HG03159 (cell line): ENCODE results near the gene TP53BP1.
A peak's percentile ranks its signal among the peaks of the same experiment; 100 is the strongest.
"Not testable (repeated sequence)": the region's sequence is repeated elsewhere in the genome, so short reads cannot be mapped to it uniquely, and the experiment has no call there.

ENCODE experiments used
- ATAC-seq: cut with Tn5 transposase; IDR thresholded peaks from one replicate; pipeline ENCODE4 v1.9.1; 2021; ENCODE audit warnings: mild to moderate bottlenecking, moderate library complexity; ENCODE audit not compliant: unreplicated experiment

The TP53BP1 gene

GRCh38 chr15:43433165-43433564 lies 59.8 kb downstream of the TP53BP1 start:
- ATAC-seq = no peak

GRCh38 chr15:43429687-43430086 lies 63.3 kb downstream of the TP53BP1 start:
- ATAC-seq = no peak

DNA sequence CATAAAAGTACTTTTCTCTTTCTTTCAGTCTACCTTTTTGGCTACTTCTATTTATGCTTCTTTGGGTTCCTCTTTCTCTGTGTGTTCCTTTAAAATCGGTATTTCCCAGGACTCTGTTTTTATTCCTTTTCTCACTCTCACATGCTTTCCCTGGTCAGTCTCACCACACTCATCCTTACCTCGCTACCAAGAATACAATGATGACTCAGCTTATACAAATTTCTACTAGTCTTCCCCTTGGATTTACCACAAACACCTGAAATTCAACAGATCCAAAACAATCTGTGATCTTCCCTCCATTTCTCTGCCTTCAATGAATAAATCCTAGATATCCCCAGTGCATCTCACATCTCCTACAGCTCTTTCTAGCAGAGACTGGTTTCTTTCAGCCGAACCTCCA lies 69.2 kb downstream of the TP53BP1 start:
- no peak for ATAC-seq

DNA sequence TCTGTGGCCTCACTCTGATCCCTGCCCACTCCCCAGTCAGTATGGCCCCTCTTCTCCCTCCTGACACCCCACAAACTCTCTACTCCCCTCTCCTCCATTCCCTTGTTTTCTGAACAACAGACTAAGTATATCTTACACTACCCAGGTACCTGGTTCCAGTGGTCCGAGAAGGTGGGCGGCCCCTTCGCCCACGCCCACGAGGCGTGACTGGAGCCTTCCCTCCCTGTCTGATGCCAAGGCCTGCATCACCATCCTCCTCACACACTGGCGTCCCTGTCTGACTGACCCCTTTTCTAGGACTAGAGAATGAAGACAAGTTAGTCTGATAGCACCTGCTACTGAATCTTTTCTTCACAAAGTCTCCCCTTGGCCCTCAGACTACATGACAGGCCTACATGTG lies 72.1 kb downstream of the TP53BP1 start:
- no peak for ATAC-seq

DNA sequence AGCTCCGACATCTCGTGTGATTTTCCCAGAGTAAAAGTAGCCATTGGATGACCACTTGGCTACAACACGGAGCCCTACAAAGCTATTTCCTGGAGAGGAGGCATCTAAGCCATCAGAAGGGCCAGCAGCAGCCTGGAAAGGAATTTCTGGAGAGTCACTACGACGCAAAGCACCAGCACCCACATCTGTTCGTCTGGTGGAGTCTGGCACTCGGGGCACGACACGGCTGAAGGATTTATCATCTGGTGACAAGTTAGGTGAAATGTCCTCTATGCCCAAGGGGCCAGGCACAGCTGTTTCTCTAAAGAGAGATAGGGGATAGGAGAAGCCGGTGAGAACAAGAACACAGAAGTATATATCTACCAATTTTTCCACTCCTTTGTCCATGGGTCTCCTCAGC lies 72.5 kb downstream of the TP53BP1 start:
- no peak for ATAC-seq

GRCh38 chr15:43414196-43414595 lies 78.8 kb downstream of the TP53BP1 start:
- ATAC-seq = no peak

DNA sequence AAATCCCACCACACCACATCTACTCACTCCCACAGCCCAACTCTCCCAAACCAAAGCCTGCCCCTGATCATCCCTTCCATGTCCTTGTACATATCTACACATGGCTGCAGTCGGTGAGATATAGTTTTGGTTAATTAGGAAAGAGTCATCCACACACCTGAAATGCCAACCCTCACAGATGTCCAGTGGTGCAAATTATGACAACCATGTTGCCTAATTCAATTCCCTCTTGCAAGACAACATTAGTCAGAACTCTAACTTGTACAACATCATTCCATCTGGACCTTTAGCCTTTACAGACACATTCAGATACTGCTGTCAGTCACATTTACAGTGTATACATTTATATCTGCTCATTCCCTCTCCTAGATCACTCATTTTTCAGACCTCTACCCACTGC lies 80.9 kb downstream of the TP53BP1 start:
- ATAC-seq = no peak

GRCh38 chr15:43410572-43411214 lies 82.3 kb downstream of the TP53BP1 start:
- ATAC-seq = no peak

DNA sequence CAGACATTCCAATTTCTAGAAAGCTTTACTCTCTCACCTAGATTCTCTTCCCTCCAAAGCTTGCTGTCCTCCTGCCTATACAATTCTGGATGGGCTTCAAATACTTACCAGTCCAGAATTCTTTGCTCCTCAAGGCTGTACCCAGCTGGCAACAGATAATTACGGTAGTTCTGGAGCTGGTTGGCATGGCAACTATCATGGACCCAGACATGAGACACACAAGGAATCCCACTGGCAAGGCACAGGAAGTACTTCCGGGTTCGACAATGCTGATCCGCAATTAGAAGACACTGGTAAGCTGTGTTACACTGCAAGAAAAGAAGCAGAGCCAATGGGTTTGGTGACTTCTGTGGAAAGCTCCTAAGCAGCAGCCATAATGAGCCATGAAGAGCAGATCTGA lies 84.2 kb downstream of the TP53BP1 start:
- ATAC-seq = no peak

- no peak for ATAC-seq
Observed at GRCh38 chr15:43406808-43407207, 86.1 kb downstream of the TP53BP1 start.

DNA sequence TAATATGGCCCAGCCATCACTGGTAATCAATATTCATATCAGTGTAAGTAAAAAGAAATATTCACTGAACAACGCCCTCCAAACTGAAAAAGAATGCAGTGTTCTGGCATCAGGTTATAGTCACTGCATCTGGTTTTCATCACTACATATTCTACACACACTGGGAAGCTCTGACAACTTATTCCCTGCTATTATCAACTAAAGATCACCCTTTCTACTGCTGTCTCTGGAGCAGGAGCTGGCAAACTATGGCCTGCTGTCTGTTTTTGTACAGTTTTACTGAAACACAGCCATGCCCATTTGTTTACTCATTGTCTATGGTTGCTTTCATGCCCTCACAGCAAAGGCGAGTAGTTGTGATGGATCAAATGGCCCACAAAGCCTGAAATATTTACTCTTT lies 86.8 kb downstream of the TP53BP1 start:
- ATAC-seq = no peak

DNA sequence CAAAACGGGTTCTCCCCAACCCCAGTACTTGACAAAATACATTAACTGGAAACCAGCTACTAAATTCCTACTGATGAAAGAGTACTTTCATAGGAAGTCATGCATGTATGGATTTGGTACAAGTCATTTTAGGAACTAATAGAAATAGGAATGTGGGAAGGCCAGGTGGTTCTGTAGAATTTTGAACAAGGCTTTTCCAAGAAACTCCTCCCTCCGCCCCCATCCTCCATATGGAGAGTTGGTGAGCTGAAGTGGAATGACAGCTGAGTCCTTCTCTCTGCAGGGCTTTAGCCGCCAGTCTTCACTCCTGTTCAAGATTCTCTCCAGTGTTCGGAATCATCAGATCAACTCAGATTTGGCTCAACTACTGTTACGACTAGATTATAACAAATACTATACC lies 88.8 kb downstream of the TP53BP1 start:
- ATAC-seq = no peak

- ATAC-seq = no peak
Observed at GRCh38 chr15:43403616-43404015, 89.3 kb downstream of the TP53BP1 start.

GRCh38 chr15:43402255-43402654 lies 90.7 kb downstream of the TP53BP1 start:
- ATAC-seq = no peak

GRCh38 chr15:43393592-43393991 lies 99.4 kb downstream of the TP53BP1 start:
- not testable (repeated sequence) for ATAC-seq

- ATAC-seq = no peak
Observed at GRCh38 chr15:43390723-43391122, 102.2 kb downstream of the TP53BP1 start.

DNA sequence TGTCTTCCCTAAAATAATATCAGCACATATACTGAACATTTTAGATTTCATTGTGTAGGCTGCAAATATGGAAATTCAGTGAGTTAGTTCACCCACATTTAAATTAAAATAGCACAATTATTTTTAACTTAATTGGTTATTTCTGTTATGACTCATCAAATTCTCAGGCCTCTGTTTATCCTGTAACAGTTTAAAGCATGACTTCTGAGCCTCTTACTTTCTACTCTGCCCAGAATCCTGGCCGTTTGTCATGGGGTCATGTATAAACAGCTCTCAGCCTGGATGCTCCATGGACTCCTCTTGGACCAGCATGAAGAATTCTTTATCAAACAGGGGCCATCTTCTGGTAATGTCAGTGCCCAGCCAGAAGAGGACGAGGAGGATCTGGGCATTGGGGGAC lies 109.9 kb downstream of the TP53BP1 start:
- no peak for ATAC-seq

GRCh38 chr15:43382310-43382709 lies 110.6 kb downstream of the TP53BP1 start:
- no peak for ATAC-seq

GRCh38 chr15:43378601-43379000 lies 114.4 kb downstream of the TP53BP1 start:
- no peak for ATAC-seq

DNA sequence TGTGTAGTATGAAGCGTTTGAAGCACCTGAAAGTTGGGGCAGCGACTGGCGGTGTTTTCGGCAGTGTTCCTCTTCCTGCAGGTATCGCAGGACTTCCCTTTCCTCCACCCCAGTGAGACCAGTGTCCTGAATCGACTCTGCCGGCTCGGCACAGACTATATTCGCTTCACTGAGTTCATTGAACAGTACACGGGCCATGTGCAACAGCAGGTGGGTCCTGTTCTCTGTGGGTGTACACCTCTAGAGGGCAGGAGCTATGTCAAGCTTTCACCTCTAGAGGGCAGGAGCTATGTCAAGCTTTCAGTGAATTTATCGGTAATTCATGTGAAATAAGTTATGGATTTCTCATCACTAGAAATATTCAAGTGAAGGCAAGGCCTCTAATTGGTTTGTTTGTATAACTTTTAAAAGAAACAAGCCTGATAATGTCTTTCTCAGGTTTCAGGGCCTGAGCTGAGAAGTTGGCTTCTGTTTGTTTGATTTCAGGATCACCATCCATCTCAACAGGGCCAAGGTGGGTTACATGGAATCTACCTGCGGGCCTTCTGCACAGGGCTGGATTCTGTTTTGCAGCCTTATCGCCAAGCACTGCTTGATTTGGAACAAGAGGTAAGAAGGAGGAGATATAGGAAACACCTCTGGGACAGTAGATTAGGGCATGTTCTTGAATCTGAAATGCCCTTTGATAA lies 116.8 kb downstream of the TP53BP1 start:
- no peak for ATAC-seq

DNA sequence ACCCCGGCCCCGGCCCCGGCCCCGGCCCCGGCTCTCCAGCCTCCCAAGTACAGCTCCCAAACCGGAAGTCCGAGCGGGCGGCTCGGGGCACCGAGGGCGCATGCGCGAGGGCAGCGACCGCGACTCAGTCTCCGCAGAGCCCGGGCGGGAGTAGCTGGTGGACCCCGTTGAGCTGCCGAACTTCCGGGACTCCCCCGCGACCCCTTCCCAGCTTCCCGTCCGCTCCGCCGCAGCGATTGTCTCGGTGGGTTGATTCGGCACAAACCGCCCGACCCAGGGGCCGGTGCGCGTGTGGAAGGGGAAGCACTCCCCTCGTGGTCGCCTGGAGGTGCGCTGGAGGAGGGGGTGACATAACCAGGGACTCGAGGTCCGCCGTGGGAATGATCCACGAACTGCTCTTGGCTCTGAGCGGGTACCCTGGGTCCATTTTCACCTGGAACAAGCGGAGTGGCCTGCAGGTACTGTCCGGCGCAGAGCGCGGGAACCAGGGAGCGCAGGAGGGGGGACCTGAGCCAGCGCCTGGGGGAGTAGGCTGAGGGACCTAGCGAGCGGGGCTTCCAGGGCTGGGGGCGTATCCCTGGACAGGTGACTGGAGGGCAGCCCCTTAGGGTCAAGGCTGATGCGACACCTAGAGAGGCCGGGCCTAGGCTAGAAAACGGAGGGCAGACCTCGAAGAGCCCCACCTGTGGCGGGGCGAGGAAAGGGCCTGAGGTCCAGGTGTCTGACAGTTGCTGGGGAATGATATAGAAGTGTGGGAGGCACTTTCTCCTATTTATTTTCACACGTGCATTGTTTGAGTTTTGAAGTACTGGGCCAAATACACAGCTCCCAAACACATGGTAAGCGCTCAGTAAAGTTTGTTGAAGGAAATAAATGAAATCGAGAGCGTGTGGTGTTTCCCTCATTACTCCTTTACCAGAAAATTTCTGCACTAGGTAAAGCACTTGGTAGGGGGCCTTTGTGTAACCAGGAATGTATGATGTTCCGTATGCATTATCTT lies 121.7 kb downstream of the TP53BP1 start, which contains the start of the genes TUBGCP4 and ZSCAN29:
TUBGCP4 (plus strand) TSS at position 127 of the 1,000 bp plus-strand sequence; CDS start at position 381, 254 bp downstream.
ZSCAN29 (minus strand) TSS at position 69 of the 1,000 bp plus-strand sequence. CDS start 1,130 bp downstream, outside the sequence.
- ATAC-seq = peak; percentile 70
